MV-4-11 (cell line): Measurements from ENCODE around the gene HIVEP2.

Experiments
- DNase-seq: peaks from one replicate; lab custom pipeline; 2025; lab: John Stamatoyannopoulos, UW

HIVEP2 gene

GRCh38 chr6:142867355-142867801 lies 77.6 kb downstream of the HIVEP2 start:
- peak; percentile 29 for DNase-seq

GRCh38 chr6:142863981-142864380 lies 81.0 kb downstream of the HIVEP2 start:
- no peak for DNase-seq

- DNase-seq, result no peak
Observed at GRCh38 chr6:142861711-142862110, 83.3 kb downstream of the HIVEP2 start.

DNA sequence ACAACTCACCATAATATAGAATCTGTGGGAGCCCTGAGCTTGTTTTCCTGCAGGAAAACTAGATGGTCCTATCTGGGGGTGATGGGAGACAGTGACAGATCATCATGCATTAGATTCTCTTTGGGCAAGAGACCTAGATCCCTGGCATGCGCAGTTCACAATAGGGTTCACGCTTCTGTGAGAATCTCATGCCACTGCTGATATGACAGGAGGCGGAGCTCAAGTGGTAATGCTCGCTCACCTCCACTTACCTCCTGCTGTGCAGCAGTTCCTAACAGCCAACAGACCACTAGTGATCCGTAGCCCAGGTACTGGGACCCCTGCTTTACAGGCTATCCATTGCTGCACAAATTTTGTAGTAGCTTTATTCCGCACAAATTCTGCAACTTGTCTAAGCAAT lies 84.5 kb downstream of the HIVEP2 start:
- no peak for DNase-seq

GRCh38 chr6:142857796-142858555 lies 87.0 kb downstream of the HIVEP2 start:
- DNase-seq, result no peak

DNA sequence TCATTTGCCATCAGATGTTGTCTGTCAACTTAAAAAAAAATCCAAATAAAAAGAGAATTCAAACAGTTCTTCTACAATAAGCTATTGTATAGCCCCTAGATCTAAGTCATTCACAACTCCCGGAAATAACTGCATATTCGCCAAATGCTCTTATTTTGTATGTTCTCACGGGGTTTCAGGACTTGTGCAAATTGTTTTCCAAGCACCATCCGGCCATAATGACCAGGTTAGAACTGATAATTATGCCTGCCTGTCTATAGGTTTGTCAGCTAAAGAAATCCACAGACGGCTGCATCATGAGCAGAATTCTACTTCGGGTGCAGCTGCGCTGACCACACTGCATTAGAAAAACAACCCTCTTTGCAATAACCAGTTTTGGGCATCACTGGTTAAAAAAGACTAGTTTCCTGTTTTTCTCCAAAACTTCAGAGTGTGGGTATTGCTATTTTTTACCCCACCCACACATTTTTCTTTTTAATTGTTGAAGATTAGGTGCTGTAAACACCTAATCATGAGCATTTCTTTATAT lies 87.7 kb downstream of the HIVEP2 start:
- DNase-seq, result no peak

GRCh38 chr6:142856624-142857232 lies 88.2 kb downstream of the HIVEP2 start:
- DNase-seq, result no peak

DNA sequence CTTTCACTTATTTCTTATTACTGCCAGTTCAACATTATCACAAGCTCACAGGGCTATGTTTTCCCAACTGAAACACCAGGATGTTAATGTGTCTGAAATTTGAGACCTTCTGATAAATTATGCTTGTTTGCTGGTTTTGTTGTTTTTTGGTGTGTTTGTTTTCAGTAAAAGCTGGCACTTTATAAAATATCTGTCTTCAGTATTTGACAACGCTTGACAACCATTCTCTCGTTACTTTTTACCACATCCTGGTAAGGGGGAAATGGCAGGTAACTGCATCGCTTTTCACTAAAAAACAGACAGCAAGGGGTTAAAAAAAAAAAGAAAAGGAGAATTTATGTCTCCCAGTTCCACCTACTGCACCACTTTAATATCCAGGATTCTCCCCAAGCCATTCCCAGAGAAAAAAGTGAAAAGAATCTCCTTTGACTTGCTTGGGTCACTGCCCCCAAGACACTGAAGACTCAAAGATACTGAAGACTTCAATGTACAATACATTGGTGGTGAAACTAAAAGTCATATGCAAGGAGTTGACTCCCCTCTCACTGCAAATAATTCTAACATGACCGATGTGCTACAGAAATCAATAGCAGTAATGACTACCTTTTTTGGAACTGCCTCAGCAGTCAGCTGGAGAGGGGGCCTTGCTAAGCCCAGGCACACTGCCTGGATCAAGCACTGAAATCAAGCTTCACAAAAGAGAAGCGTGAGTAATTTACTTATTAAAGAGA lies 88.9 kb downstream of the HIVEP2 start:
- no peak for DNase-seq

DNA sequence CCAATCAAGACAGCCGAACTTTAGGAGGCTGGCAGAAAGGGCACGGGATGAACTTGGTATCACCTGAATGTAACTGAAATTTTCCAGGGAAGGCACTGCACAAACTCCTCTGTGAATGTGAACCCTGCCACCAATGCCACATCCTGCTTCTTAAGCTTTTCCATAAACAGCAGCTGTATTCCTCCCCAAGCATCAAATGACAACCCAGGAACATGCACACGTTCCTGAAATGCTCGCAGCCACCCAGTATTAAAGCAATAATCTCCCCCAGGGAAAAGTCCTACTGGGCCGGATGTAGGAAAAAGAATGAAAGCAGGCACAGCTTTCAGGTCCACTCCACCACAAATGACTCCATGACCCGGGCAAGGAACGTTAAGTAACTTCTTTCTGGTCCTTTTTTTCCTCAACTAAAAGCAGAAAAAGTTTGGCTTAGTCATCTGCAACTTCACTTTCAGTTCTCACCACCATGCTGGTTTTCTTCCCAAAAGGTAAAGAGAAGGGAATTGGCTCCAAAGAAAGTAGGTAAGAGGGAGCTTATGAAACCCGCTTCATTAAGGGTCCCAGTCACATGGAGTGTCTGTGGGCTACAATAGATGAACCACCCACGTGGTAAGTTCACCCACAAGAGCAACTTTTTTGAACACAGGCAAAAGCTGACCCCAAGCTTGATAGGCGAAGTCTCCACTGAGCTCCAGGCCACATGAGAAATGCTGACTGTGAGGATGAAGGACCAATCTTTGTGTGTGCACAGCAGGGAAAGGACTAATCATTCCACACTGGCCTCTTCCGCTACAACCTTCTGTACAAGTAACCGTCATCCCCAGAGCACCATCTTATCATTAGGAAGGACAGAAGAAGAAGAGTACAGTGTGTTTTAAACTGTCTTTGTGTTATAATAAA lies 90.1 kb downstream of the HIVEP2 start:
- DNase-seq, result no peak

GRCh38 chr6:142853244-142854180 lies 91.5 kb downstream of the HIVEP2 start:
- DNase-seq, result no peak

GRCh38 chr6:142851601-142852000 lies 93.4 kb downstream of the HIVEP2 start:
- no peak for DNase-seq

DNA sequence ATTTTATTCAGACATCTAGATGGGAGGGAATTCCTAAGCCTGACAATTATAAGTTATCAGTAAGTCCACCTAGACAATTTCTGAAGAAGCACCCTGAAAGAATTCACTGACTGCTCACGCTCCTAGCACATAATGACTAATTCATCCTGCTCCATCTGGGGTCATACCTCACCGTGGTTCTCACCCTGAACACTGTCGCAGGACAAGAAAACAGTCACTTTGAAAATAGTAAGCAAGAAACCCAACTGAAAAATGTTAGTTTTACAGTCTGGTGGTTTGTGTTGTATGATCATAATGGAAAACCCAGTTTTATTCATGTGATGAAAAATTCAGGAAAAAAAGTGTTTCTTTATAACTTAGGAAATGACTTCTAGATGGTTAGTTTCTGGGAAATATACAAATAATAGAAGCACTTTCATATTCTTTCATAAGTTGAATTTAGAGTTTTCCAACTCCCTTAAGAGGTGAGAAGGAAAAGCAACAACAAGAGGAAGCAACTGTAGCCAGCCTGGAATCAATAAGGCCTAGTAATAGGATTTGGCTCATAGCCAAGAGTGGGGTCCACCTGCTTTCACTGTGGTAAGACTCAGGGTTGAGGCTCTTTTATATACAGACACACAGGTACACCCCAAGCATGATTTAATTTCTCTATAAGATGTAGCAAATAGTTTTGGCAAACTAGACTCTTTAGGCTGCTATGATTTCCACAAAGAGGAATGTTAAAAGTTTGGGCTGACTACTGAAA lies 94.1 kb downstream of the HIVEP2 start:
- no peak for DNase-seq

- no peak for DNase-seq
Observed at GRCh38 chr6:142848976-142849375, 96.0 kb downstream of the HIVEP2 start.

GRCh38 chr6:142848156-142848555 lies 96.8 kb downstream of the HIVEP2 start:
- DNase-seq, result peak; percentile 26

DNA sequence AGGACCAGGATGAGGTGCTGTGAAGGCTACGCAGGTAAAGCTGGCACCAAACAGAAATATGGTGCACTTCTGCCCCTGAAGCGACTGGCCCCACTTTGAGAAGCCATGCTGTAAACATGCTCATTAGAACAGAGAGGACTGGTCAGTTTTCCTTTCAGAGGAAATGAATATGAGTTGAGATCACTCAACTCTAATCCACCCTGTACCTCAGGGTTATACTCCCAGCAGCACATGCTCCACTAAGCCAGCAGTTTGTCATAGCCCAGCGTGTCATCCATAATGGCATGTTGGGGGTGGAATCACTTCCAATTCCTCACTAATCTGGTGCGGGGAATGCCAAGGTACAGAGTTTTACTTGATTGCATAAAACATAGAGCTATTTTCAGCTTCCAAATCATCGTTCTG lies 98.1 kb downstream of the HIVEP2 start:
- no peak for DNase-seq

GRCh38 chr6:142846459-142846831 lies 98.5 kb downstream of the HIVEP2 start:
- no peak for DNase-seq

DNA sequence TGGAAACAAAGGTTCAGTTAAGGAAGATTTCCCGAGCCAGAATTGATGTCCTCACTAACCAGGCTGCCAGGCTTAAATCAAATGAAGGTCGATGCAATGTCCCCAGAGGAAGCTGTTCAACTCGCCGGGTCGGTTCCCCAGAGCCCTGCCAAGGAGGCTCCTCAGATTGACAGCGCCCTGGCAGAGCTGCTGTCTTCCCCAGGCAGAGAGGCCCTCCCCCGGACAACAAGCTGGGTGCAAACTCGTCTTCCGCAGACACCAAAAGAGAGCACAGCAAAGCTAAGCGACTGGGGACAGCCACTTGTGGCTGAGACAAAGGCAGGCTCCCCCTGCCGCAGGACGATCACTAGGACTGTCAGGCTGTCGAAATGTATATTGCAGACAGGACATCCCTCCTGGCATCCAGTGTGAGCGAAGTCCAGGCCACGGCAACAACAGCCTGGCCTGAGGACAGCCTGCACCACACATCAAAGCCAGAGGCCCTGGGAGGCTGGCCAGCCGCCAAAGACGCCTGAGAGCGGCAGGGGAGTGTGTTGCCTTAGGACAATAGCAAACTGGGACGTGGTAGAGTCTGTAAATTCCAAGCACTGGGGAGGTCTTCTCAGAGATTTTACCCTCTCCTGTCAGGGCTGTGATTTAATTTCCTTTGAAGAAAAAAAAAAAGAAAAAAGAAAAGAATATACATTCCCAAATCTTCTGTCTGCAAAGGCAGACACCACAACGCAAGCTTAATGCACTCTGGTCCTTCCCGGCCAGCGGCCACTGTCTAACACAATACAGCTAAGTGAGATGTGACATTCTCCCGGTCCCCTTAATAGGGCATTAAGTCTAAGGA lies 99.1 kb downstream of the HIVEP2 start:
- no peak for DNase-seq

DNA sequence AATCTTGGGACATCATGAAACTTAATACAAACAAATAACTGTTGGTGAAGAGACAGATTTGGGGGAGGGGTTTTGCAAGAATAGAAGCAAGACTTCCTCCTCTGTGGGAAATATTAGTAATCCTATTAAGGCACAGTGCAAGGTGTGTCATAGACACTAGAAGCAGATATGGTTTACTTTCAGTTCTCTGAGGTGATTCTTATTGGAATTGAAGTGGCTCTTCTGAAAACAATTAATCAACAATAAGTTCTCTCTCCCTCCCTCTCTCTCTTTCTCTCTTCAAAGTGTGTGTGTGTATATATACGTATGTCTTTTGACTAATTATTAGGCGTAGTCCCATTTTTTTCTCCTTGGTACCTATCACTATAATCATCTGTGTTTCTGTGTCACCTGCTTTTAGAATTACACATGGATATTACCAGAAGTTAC lies 99.8 kb downstream of the HIVEP2 start:
- no peak for DNase-seq
